ENCODE measurements around the gene TOX2. TPM values are rescaled to one million over a fixed set of nuclear protein-coding genes. Genes with fewer than 3 reads are reported as not detected.

TOX2 gene
- total RNA-seq (0.44 TPM), polyA plus RNA-seq (ENCODE audit: insufficient read depth in 1 of 8, insufficient read length in 8 of 8, low replicate concordance in 1 of 8) (1 to 10 TPM; 2.1 to 5.7 (median 2.5) TPM)
- long read RNA-seq, donor 1 = 0 reads
- long read RNA-seq, donor 2 = 0 reads
- long read RNA-seq, donor 3 = 0 reads
- long read RNA-seq, donor 4 = 0 reads
- long read RNA-seq, donor 5 = 0 reads
- long read RNA-seq, donor 6 = 0 reads
- long read RNA-seq, donor 7 = 0 reads
- long read RNA-seq, donor 8 = 0 reads
- long read RNA-seq, donor 9 = 0 reads
- long read RNA-seq, donor 10, partial matches to known transcripts = 0 of 1 reads
- long read RNA-seq, donor 10, other reads (novel, unspliced or antisense) = 0 of 1 reads
- long read RNA-seq, donor 11 = 0 reads

DNA sequence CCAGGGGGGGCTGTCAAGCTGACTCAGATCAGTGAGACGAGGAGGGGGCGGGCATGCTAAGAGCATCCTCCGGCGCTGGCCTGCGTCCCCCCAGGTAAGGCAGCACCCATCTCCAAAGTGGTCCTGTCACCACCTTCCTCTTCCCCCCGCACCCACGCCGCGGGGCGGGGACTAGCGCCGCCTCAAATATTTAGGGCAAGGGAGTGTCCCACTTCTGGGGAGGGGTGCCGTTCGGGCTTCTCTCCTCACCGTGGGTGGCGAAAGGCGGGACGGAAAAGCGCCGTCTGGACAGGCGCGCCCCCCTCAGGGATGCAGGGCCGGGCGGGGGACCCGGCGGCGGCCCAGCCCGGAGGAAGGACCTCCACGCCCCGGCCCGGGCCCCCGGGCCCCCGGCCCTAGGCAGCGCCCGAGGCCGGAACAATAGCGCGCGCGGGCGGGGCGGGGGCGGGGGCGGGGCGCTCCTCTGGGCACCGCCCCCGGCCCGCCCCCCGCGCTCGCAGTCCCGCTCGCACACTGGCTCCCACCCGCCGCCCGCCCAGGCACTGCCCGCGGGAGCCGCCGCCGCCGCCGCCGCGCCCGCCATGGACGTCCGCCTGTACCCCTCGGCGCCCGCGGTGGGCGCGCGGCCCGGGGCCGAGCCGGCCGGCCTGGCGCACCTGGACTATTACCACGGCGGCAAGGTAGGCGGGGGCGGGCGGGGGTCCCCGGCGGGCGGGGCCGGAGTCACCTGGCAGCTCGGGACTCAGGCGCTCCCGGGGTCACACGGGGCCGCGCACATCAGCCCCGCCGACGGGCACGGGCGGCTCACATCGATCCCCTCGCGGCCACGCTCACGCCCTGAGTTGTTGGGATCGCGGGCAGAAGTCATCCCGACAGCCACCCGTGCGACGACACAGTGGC is at the start of gene TOX2:
Gene TOX2, plus strand, starts transcription at position 542 of the 900 bp plus-strand sequence. Its CDS starts 40 bp downstream, at position 582.
- Histone ChIP-seq H3K27ac (ENCODE audit: low read length) (no peak within 1 kb of the TSS), H3K27me3 (ENCODE audit: control insufficient read depth, insufficient read depth, low read length) (peaks cover 47% of the 10 kb centered on the region), H3K4me3 (ENCODE audit: low read length) (peak within 1 kb of the TSS; percentile 19), H3K36me3 (ENCODE audit: control insufficient read depth, insufficient read depth, low read length) (no peaks in the 10 kb centered on the region), H3K9me3 (replicated peaks; ENCODE audit: control insufficient read depth, low read depth, low read length) (peaks cover 9% of the 10 kb centered on the region), H3K4me1 (ENCODE audit: control insufficient read depth, insufficient read depth, low read length) (peaks cover 16% of the 10 kb centered on the region)
- WGBS (ENCODE audit: insufficient coverage) = 1% methylated on average over 106 of the region's 111 CpGs
- peak; percentile 30 for DNase-seq

DNA sequence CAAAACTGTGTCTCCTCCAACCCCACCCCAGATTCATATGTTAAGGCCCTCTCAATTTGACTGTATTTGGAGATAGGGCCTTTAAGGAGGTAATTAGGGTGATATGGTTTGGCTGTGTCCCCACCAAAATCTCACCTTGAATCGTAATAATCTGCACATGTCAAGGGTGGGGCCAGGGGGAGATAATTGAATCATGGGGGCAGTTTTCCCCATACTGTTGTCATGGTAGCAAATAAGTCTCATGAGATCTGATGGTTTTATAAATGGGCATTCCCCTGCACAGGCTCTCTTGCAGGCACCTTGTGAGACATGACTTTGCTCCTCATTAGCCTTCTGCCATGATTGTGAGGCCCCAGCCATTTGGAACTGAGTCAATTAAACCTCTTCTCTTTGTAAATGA is 46.6 kb upstream of the TOX2 start:
- no peaks in the 10 kb centered on the region for H3K36me3 ChIP-seq (ENCODE audit: control insufficient read depth, insufficient read depth, low read length)
- no peak overlapping the region for H3K27ac ChIP-seq (ENCODE audit: low read length)
- WGBS (ENCODE audit: insufficient coverage) = no CpG with 5 or more reads among the region's 1 CpG
- no peak overlapping the region for H3K4me3 ChIP-seq (ENCODE audit: low read length)
- H3K9me3 ChIP-seq (replicated peaks; ENCODE audit: control insufficient read depth, low read depth, low read length) = no peaks in the 10 kb centered on the region
- H3K4me1 ChIP-seq (ENCODE audit: control insufficient read depth, insufficient read depth, low read length) = no peaks in the 10 kb centered on the region
- no peaks in the 10 kb centered on the region for H3K27me3 ChIP-seq (ENCODE audit: control insufficient read depth, insufficient read depth, low read length)
- DNase-seq = no peak

DNA sequence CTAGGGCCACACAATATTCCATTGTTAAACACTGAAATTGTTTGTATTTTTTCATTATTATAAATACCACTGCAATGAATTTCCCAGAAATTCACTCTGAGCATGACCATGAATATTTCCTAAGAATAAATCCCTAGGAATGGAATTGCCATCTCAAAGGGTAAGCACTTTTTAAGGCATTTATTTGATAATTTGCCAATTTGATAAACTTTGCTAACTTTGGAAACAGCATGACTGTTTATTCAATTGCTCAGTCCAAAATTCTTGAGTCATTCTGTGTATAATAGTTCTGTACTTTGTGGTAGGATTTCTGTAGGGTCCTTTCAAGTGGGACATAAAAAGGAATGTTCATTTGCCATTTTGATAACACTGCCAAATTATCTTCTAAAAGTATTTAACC is 44.2 kb upstream of the TOX2 start:
- no peaks in the 10 kb centered on the region for H3K4me1 ChIP-seq (ENCODE audit: control insufficient read depth, insufficient read depth, low read length)
- DNase-seq = no peak
- H3K27ac ChIP-seq (ENCODE audit: low read length) = no peak overlapping the region
- no peaks in the 10 kb centered on the region for H3K27me3 ChIP-seq (ENCODE audit: control insufficient read depth, insufficient read depth, low read length)
- H3K36me3 ChIP-seq (ENCODE audit: control insufficient read depth, insufficient read depth, low read length) = no peaks in the 10 kb centered on the region
- no peaks in the 10 kb centered on the region for H3K9me3 ChIP-seq (replicated peaks; ENCODE audit: control insufficient read depth, low read depth, low read length)
- H3K4me3 ChIP-seq (ENCODE audit: low read length) = no peak overlapping the region

DNA sequence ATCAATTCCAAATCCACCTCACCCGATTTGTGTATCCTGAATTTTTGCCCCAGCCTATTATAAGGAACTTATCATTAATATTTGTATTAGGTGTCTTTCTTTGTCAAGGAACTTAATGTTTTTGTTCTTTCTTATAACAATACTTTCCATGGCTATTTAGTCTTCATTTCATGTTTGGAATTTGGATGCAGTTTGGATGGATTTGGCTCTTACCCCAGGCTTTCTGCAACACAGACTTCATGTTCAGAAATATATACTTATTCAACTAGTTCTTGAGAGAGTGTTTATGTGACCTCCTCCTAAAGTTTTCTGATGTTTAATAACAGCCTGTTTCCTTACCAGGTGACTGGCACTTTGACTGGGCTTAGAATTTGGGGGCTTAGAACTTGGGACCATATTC is 35.9 kb upstream of the TOX2 start:
- H3K9me3 ChIP-seq (replicated peaks; ENCODE audit: control insufficient read depth, low read depth, low read length) = peaks cover 3% of the 10 kb centered on the region
- WGBS (ENCODE audit: insufficient coverage) = no CpG with 5 or more reads among the region's 1 CpG
- DNase-seq = peak; percentile 56
- no peaks in the 10 kb centered on the region for H3K4me1 ChIP-seq (ENCODE audit: control insufficient read depth, insufficient read depth, low read length)
- H3K27ac ChIP-seq (ENCODE audit: low read length) = no peak overlapping the region
- no peak overlapping the region for H3K4me3 ChIP-seq (ENCODE audit: low read length)
- no peaks in the 10 kb centered on the region for H3K27me3 ChIP-seq (ENCODE audit: control insufficient read depth, insufficient read depth, low read length)
- H3K36me3 ChIP-seq (ENCODE audit: control insufficient read depth, insufficient read depth, low read length) = no peaks in the 10 kb centered on the region

- H3K27me3 ChIP-seq (ENCODE audit: control insufficient read depth, insufficient read depth, low read length) = peaks cover 2% of the 10 kb centered on the region
- no peaks in the 10 kb centered on the region for H3K4me1 ChIP-seq (ENCODE audit: control insufficient read depth, insufficient read depth, low read length)
- peaks cover 6% of the 10 kb centered on the region for H3K9me3 ChIP-seq (replicated peaks; ENCODE audit: control insufficient read depth, low read depth, low read length)
- WGBS (ENCODE audit: insufficient coverage) = 0% methylated on average over 1 of the region's 2 CpGs
- H3K36me3 ChIP-seq (ENCODE audit: control insufficient read depth, insufficient read depth, low read length) = no peaks in the 10 kb centered on the region
- no peak overlapping the region for H3K27ac ChIP-seq (ENCODE audit: low read length)
- no peak for DNase-seq
- H3K4me3 ChIP-seq (ENCODE audit: low read length) = no peak overlapping the region
Measured at GRCh38 chr20:43893930-43894329, 20.7 kb upstream of the TOX2 start.

GRCh38 chr20:43894491-43894890 is 20.2 kb upstream of the TOX2 start:
- no peak for DNase-seq
- H3K27ac ChIP-seq (ENCODE audit: low read length) = no peak overlapping the region
- peaks cover 5% of the 10 kb centered on the region for H3K27me3 ChIP-seq (ENCODE audit: control insufficient read depth, insufficient read depth, low read length)
- no CpG with 5 or more reads among the region's 4 CpGs for WGBS (ENCODE audit: insufficient coverage)
- no peaks in the 10 kb centered on the region for H3K36me3 ChIP-seq (ENCODE audit: control insufficient read depth, insufficient read depth, low read length)
- no peak overlapping the region for H3K4me3 ChIP-seq (ENCODE audit: low read length)
- peaks cover 2% of the 10 kb centered on the region for H3K4me1 ChIP-seq (ENCODE audit: control insufficient read depth, insufficient read depth, low read length)
- peaks cover 6% of the 10 kb centered on the region for H3K9me3 ChIP-seq (replicated peaks; ENCODE audit: control insufficient read depth, low read depth, low read length)

DNA sequence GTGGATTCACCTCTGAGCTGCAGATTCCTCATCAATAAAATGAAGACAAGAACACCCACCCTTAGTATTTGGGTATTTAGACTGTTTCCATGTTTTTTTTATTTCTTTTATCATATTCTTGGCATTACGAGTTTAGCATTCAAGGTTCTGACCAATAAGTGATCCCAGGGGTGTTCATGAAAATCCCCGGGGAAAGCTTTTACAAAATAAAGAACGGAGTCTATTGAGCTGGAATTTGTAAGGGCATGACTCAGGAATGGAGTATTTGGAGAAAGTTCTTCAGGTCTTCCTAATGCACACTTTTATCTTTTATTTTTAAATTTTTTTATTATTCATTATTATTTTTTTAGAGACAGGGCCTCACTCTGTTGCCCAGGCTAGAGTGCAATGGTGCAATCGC is 19.4 kb upstream of the TOX2 start:
- Histone ChIP-seq H3K27ac (ENCODE audit: low read length) (no peak overlapping the region), H3K4me3 (ENCODE audit: low read length) (no peak overlapping the region), H3K4me1 (ENCODE audit: control insufficient read depth, insufficient read depth, low read length) (peaks cover 9% of the 10 kb centered on the region), H3K36me3 (ENCODE audit: control insufficient read depth, insufficient read depth, low read length) (no peaks in the 10 kb centered on the region), H3K9me3 (replicated peaks; ENCODE audit: control insufficient read depth, low read depth, low read length) (peaks cover 6% of the 10 kb centered on the region), H3K27me3 (ENCODE audit: control insufficient read depth, insufficient read depth, low read length) (peaks cover 7% of the 10 kb centered on the region)
- no CpG with 5 or more reads among the region's 4 CpGs for WGBS (ENCODE audit: insufficient coverage)
- DNase-seq = no peak

DNA sequence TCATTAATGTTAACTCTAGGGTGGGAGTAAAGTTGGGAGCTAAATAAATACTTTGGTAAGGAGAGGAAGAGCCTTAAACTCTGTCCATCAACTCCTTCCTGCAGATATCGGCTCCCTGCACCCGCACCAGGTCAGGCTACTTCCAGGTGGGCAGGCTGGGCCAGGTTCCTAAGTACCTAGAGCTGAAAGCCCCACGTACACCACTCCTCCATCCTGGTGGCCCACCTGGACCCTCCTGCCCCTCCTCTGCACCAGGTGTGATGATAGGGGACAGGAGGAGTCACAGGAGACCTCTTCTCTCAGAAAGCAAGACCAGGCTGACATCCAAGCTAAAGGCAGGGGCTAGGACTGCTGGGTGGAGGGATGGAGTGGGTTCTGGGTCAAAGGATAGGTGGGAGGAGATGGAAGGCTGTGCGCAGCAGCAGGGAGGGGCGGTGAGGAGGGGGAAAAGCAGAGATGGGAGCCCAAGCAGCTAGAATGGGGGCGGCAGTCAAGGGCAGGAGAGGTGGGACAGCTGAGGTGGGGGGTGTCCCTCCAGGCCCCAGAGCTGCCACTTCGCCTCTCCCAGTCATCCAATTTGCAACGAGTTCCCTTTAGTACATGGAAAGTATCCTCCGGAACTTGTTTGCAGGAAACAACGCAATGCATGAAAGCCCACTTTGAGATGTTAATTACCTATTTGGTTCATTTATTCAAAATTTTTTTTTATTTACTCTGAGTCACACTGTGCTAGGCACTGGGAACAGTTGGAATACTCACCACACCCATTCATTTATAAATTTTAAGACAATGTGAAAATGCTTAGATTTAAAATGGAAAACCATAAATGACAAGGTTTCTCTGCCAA is 15.2 kb upstream of the TOX2 start:
- no peak for DNase-seq
- H3K9me3 ChIP-seq (replicated peaks; ENCODE audit: control insufficient read depth, low read depth, low read length) = peaks cover 5% of the 10 kb centered on the region
- H3K4me3 ChIP-seq (ENCODE audit: low read length) = no peak overlapping the region
- peaks cover 9% of the 10 kb centered on the region for H3K4me1 ChIP-seq (ENCODE audit: control insufficient read depth, insufficient read depth, low read length)
- no peak overlapping the region for H3K27ac ChIP-seq (ENCODE audit: low read length)
- H3K27me3 ChIP-seq (ENCODE audit: control insufficient read depth, insufficient read depth, low read length) = peaks cover 7% of the 10 kb centered on the region
- H3K36me3 ChIP-seq (ENCODE audit: control insufficient read depth, insufficient read depth, low read length) = no peaks in the 10 kb centered on the region
- WGBS (ENCODE audit: insufficient coverage) = 43% methylated on average over 3 of the region's 10 CpGs

DNA sequence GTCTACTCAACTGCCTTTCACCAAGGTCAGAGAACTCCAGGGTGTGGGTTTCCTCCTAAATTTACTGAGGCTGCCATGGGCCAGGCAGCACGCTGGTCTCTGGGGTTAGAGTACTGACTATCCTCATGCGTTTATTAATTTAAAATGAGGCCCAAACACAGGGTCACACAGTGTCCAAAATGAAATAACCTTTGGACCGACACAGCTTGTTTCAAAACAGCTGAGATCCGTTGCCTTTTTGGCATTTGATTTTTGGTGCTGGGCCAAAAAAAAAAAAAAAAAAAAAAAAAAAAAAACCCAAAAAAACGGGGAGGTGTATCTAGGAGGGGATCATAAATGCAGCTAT is 14.6 kb upstream of the TOX2 start:
- WGBS (ENCODE audit: insufficient coverage) = 38% methylated on average over 1 of the region's 5 CpGs
- peak; percentile 59 for DNase-seq
- Histone ChIP-seq H3K9me3 (replicated peaks; ENCODE audit: control insufficient read depth, low read depth, low read length) (peaks cover 5% of the 10 kb centered on the region), H3K4me3 (ENCODE audit: low read length) (no peak overlapping the region), H3K27ac (ENCODE audit: low read length) (no peak overlapping the region), H3K27me3 (ENCODE audit: control insufficient read depth, insufficient read depth, low read length) (peaks cover 5% of the 10 kb centered on the region), H3K4me1 (ENCODE audit: control insufficient read depth, insufficient read depth, low read length) (peaks cover 9% of the 10 kb centered on the region), H3K36me3 (ENCODE audit: control insufficient read depth, insufficient read depth, low read length) (no peaks in the 10 kb centered on the region)

GRCh38 chr20:43900496-43900895 is 14.2 kb upstream of the TOX2 start:
- H3K4me3 ChIP-seq (ENCODE audit: low read length) = no peak overlapping the region
- WGBS (ENCODE audit: insufficient coverage) = no CpG with 5 or more reads among the region's 4 CpGs
- no peak overlapping the region for H3K27ac ChIP-seq (ENCODE audit: low read length)
- H3K27me3 ChIP-seq (ENCODE audit: control insufficient read depth, insufficient read depth, low read length) = peaks cover 5% of the 10 kb centered on the region
- H3K36me3 ChIP-seq (ENCODE audit: control insufficient read depth, insufficient read depth, low read length) = no peaks in the 10 kb centered on the region
- H3K9me3 ChIP-seq (replicated peaks; ENCODE audit: control insufficient read depth, low read depth, low read length) = peaks cover 5% of the 10 kb centered on the region
- peaks cover 9% of the 10 kb centered on the region for H3K4me1 ChIP-seq (ENCODE audit: control insufficient read depth, insufficient read depth, low read length)
- peak; percentile 61 for DNase-seq

Measured in muscle of leg (tissue), 16 donors.